Psoas muscle (tissue), 8 donors: ENCODE measurements around the gene BTBD7. TPM values are rescaled to one million over a fixed set of nuclear protein-coding genes. Genes with fewer than 3 reads are reported as not detected.

Experiments
- ATAC-seq, 4 donors: fragments of 200-7000 bp; cut with Tn5 transposase; one replicate each; pipeline ENCODE4 v1.9.1; 2020; ENCODE audit warnings: moderate library complexity in 3 of 4, mild to moderate bottlenecking in 2 of 4
- DNase-seq, 2 donors: peaks; one replicate each; pipeline ENCODE4 v3.0.0-alpha.2; 2020
- H3K27ac ChIP-seq: fragments of 200-600 bp; one replicate; pipeline ENCODE4 v1.8.0; 2022
- H3K27me3 ChIP-seq, 3 donors: fragments of 200-600 bp in 1 of 3; one replicate each; pipeline versions ENCODE4 v1.6.1 to v1.8.0; 2013 to 2022; ENCODE audit warnings: low read length in 2 of 3, mild to moderate bottlenecking in 2 of 3, moderate library complexity in 1 of 3; ENCODE audit not compliant: insufficient read depth in 3 of 3
- H3K36me3 ChIP-seq, 2 donors: fragments of 200-600 bp in 1 of 2; one replicate each; pipeline versions ENCODE4 v1.6.1 to v1.8.0; 2013 to 2022; ENCODE audit warnings: low read depth in 1 of 2, mild to moderate bottlenecking in 1 of 2, moderate library complexity in 1 of 2; ENCODE audit not compliant: insufficient read depth in 1 of 2
- H3K4me1 ChIP-seq: fragments of 200-600 bp; one replicate; pipeline ENCODE4 v1.8.0; 2022
- H3K4me3 ChIP-seq: fragments of 200-600 bp; one replicate; pipeline ENCODE4 v1.8.0; 2022; ENCODE audit warnings: mild to moderate bottlenecking
- H3K9me3 ChIP-seq: fragments of 200-600 bp; one replicate; pipeline ENCODE4 v1.8.0; 2022
- CTCF ChIP-seq: fragments of 200-600 bp; IDR thresholded peaks from one replicate; pipeline ENCODE4 v1.8.0; 2022; ENCODE audit warnings: antibody characterized with exemption
- WGBS, 3 donors: extraction: QIAGEN DNeasy Blood & Tissue Kit; methylation state at CpG; one replicate each; pipeline versions ENCODE4 v1.1.6 to v1.1.7; 2013; 5-methylcytosine and 5-hydroxymethylcytosine counted together
- intact Hi-C, 2 donors: fragments of 100-400 bp; cut with DNase I; formaldehyde crosslinking; loops; one replicate each; pipeline versions ENCODE4 v1.11.0 to v1.14.2; 2022
- polyA plus RNA-seq, 3 donors: library from polyadenylated mRNA; stranded (reverse); fragments of 200-250 nt; gene quantifications; one replicate each; pipeline ENCODE4 v1.2.3, GENCODE V29; 2013
- total RNA-seq, 4 donors: library from RNA; stranded (reverse); fragmentation: NEBNext Ultra II Directional in 2 of 4; extraction: Animal tissue kit (Norgen Biotek cat#: 25700) in 2 of 4; gene quantifications; one replicate each; pipeline versions ENCODE4 v1.2.1 to v1.2.4, GENCODE V29; 2021 to 2023
- donor health status: healthy with polysubstance abuse.
- donor health status: DM: no; HTN: no; CAD: no; lungs with moderate emphysema.
- donor health status: Bipolar disorder and iron deficiency.
- donor health status: healthy.
- donor health status: DM: yes; HTN: yes; CAD: no.
- donor health status: DM: no; HTN: no; CAD: no.
- donor health status: DM: no; HTN: no; CAD: no.
- donor health status: DM: yes; HTN: yes; CAD: no.

Gene BTBD7
- total and polyA plus RNA-seq, 7 donors, result 6.0 to 24.9 (median 18.9) TPM

GRCh38 chr14:93320489-93320888 is 12.3 kb downstream of the BTBD7 start:
- Histone ChIP-seq H3K4me3 (no peak overlapping the region), H3K4me1 (peaks cover 20% of the 10 kb centered on the region), H3K36me3 (peaks cover 0 to 18% of the 10 kb centered on the region in 2 donors), H3K9me3 (no peaks in the 10 kb centered on the region), H3K27ac (no peak overlapping the region), H3K27me3 (no peaks in the 10 kb centered on the region)
- no peak for ATAC-seq
- DNase-seq, result no peak
- intact Hi-C loops, result no loop called here
- no peak for TF ChIP-seq CTCF

GRCh38 chr14:93319958-93320357 is 12.9 kb downstream of the BTBD7 start:
- H3K27ac ChIP-seq, result no peak overlapping the region
- intact Hi-C loops, result no loop called here
- DNase-seq (no peak), ATAC-seq (no peak)
- no peak for TF ChIP-seq CTCF
- no peaks in the 10 kb centered on the region for H3K27me3 ChIP-seq
- H3K4me1 ChIP-seq, result peaks cover 16% of the 10 kb centered on the region
- no peak overlapping the region for H3K4me3 ChIP-seq
- peaks cover 0 to 18% of the 10 kb centered on the region in 2 donors for H3K36me3 ChIP-seq
- WGBS, 3 donors, result 65 to 82% (median 75%) methylated on average over 1 of the region's 1 CpG
- H3K9me3 ChIP-seq, result no peaks in the 10 kb centered on the region

DNA sequence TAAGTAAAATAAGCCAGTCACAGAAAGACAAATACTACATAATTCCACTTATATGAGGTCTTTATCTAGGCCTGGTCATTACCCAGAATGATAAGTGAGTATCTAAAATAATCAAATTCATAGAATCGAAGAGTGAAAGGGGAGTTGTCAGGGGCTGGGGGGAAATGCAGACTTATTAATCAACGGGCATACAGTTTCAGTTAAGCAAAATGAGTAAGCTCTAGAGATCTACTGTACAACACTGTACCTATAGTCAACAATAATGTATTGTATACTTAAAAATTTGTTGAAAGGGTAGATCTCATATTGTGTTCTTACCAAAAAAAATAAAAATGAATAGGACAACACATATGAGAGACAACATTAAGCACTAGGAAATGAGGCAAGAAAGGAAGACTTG is 13.3 kb downstream of the BTBD7 start:
- 90 to 96% (median 92%) methylated on average over 2 of the region's 2 CpGs for WGBS, 3 donors
- H3K36me3 ChIP-seq, result peaks cover 0 to 16% of the 10 kb centered on the region in 2 donors
- no peak for TF ChIP-seq CTCF
- H3K27ac ChIP-seq, result no peak overlapping the region
- DNase-seq (no peak), ATAC-seq (no peak)
- H3K9me3 ChIP-seq, result no peaks in the 10 kb centered on the region
- peaks cover 16% of the 10 kb centered on the region for H3K4me1 ChIP-seq
- no peaks in the 10 kb centered on the region for H3K27me3 ChIP-seq
- no peak overlapping the region for H3K4me3 ChIP-seq
- intact Hi-C loops, result no loop called here

DNA sequence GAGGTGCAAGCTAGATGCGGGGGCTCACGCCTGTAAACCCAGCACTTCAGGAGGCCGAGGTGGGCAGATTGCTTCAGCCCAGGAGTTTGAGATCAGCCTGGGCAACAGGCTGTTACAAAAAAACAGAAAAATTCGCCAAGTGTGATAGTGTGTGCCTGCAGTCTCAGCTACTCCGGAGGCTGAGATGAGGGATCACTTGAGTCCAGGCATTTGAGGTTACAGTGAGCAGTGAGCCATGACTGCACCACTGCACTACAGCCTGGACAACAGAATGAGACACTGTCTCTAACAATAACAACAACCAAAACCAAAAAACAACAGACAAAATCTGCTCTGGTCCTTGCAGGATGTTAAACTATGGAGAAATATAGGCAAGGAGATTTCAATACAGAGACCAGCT is 13.9 kb downstream of the BTBD7 start:
- H3K27me3 ChIP-seq, result no peaks in the 10 kb centered on the region
- H3K36me3 ChIP-seq, result peaks cover 0 to 10% of the 10 kb centered on the region in 2 donors
- intact Hi-C loops, result no loop called here
- no peak for TF ChIP-seq CTCF
- ATAC-seq, result no peak
- no peak overlapping the region for H3K4me3 ChIP-seq
- WGBS, 3 donors, result 84 to 88% (median 86%) methylated on average over 5 of the region's 5 CpGs
- H3K27ac ChIP-seq, result no peak overlapping the region
- H3K4me1 ChIP-seq, result peaks cover 16% of the 10 kb centered on the region
- DNase-seq, result no peak
- H3K9me3 ChIP-seq, result no peaks in the 10 kb centered on the region
